ENCODE data around the gene FAM110A.
"Not testable (repeated sequence)": the region's sequence is repeated elsewhere in the genome, so short reads cannot be mapped to it uniquely, and the experiment has no call there.

Gene FAM110A

DNA sequence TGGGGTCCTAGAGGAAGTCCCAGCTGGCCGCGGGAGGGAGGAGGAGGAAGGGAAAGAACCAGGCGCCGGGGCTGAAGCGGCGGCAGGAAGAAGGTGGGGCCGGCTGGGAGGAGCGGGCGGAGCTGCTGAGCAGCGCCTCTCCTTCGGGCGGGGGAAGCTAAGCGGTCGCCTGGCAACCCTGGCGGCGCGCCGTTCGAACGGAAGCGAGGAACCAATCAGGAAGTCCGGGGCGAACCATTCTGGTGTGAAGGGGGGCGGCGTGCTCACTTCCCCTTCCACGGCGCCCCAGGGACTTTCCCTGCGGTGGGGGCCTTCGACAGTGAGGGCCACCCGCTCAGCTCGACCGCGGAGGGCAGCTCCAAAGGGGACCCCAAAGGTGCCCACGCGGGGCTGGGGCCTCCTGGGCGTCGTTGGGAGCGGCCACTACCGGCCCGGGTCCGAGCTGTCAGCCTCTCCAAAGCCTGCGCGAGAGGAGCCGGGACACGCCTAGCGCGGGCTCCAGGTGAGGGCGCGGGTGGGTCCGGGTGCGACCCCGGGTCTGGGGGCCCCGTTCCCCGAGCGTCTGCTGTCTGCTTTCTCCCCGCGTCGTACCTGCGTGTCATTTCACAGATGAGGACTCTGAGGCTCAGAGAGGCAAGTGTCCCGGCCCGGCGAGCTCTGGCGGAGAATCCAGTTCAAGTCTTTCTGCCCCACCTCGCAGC is at the start of gene FAM110A:
TSS of gene FAM110A (plus strand) at position 266 of the 701 bp plus-strand sequence. CDS start 11,090 bp downstream, outside the sequence.
- DNase-seq = peak; percentile 88

DNA sequence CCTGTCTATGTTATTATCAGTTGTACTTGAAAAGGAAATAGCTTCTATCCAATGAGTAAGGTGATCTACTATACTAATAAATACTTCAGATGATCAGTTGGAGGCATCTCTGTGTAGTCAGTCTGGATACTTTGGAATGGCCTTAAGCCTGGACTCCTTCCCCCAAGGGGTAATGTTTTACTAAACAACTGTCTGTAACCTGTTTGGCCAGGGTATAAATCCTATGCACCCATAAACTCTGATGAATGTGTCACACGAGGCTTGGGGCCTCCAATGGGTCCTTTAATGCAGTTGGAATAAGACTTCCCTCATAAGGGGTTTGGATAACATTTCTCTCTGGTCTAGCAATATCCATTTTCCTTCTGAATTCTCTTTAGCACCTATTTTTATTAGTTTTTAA is 45.7 kb upstream of the FAM110A start:
- DNase-seq = no peak

GRCh38 chr20:791056-791455 is 42.5 kb upstream of the FAM110A start:
- no peak for DNase-seq

GRCh38 chr20:792248-792647 is 41.3 kb upstream of the FAM110A start:
- no peak for DNase-seq

DNA sequence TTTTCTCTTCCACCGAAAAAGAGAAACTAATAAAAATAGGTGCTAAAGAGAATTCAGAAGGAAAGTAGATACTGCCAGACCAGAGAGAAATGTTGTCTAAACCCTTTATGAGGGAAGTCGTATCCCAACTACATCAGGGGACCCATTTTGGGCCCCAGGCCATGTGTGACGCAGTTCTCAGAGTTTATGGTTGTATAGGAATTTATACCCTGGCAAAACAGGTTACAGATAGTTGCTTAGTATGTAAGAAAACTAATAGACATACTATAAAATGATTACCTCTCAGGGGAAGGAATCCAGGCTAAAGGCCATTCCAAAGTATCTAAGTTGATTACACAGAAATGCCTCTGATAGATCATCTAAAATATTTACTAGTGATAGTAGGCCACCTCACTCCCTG is 36.6 kb upstream of the FAM110A start:
- DNase-seq = no peak

GRCh38 chr20:798746-799145 is 34.8 kb upstream of the FAM110A start:
- not testable (repeated sequence) for DNase-seq

DNA sequence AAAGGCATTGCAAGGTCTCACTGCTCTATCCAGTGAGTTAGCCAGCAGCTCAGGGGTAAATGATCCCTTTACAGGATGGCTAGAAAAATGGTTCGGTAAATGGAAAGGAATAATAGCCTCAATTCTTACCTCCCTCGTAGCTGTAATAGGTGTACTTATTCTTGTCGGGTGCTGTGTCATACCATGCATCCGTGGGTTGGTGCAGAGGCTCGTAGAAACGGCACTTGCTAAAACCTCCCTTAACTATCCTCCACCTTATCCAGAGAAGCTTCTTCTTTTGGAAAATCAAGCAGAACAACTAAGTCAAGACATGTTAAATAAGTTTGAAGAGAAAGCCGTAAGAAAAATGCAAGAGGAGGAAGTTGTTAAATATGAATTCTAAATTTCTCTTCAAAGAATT is 33.5 kb upstream of the FAM110A start:
- DNase-seq = not testable (repeated sequence)

DNA sequence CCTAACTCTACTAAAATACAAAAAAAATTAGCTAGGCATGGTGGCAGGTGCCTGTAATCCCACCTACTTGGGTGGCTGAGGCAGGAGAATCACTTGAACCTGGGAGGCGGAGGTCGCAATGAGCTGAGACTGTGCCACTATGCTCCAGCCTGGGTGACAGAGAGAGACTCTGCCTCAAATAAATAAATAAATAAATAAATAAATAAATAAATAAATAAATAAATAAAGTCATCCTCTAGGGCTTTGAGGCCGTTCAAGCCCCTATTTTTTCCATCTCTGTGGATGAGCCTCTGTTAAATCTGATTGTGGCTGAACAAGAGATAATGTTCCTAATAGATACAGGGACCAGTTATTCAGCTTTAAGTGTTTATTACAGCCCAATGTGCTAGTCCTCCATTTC is 31.8 kb upstream of the FAM110A start:
- DNase-seq = no peak

GRCh38 chr20:805713-806112 is 27.8 kb upstream of the FAM110A start:
- no peak for DNase-seq

DNA sequence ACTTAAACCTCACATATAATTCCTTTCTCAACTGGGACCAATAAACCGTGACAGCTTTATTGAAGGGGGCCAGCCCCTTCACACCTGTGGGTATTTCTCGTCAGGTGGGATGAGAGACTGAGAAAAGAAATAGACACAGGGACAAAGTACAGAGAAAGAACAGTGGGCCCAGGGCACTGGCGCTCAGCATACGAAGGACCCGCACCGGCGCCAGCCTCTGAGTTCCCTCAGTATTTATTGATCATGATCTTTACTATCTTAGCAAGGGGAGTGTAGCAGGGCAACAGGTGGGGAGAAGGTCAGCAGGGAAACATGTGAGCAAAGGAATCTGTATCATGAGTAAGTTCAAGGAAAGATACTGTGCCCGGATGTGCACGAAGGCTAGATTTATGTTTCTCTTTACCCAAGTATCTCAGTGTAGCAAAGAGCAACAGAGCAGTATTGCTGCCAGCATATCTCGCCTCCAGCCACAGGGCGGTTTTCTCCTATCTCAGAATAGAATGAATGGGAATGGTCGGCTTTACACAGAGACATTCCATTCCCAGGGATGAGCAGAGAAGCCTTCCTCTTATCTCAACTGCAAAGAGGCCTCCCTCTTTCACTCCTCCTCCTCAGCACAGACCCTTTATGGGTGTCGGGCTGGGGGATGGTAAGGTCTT is 21.6 kb upstream of the FAM110A start:
- not testable (repeated sequence) for DNase-seq

GRCh38 chr20:812435-812814 is 21.1 kb upstream of the FAM110A start:
- DNase-seq = not testable (repeated sequence)

- DNase-seq = no peak
These were observed 20.1 kb upstream of the FAM110A start for GRCh38 chr20:813390-813789.

DNA sequence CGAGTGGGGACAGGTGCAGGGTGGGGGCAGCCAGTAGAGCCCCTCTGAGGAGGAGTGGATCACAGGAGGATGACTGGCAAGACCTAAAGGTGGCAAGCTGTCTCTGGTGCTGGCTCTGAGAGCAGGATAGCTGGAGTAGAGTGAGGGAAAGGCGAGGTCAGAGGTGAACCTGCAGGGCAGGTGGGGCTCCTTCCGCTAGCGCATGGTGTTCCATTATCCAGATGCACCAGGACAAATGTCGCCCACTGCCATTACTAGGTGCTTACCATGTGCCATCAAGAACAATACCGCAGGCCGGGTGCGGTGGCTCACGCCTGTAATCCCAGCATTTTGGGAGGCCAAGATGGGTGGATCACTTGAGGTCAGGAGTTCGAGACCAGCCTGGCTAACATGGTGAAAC is 18.3 kb upstream of the FAM110A start:
- DNase-seq = no peak

DNA sequence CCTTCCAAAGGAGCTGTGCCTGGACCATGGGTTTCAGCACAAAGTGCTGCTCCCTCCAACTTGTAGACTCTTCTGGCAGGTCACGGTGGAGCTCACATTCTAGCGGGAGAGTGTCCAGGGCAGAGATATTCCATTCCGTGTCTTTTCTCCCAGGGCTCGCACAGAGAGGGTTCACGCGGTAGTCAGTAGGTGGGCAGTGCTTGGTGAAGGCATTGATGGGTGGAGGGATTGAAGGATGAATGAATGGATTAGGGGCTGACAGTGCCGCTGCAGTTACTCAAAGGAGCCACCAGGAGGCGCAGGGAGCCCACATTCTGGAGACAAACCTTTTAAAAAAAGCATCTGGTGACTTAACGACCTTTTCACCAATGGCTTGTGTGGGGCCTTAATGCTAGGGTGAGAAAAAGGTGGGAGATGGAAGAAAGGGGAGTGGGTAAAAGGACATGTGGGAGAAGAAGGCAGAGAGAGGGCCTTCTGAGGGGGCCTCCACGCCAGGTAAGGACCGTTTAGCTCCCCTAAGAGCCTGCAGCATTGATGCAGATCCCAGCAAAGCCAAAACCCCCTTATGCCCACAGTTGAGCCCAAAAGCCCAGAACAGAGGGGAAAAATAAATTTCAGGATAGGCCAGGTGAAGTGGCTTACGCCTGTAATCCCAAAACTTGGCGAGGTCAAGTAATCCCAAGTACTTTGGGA is 17.5 kb upstream of the FAM110A start:
- DNase-seq = no peak

DNA sequence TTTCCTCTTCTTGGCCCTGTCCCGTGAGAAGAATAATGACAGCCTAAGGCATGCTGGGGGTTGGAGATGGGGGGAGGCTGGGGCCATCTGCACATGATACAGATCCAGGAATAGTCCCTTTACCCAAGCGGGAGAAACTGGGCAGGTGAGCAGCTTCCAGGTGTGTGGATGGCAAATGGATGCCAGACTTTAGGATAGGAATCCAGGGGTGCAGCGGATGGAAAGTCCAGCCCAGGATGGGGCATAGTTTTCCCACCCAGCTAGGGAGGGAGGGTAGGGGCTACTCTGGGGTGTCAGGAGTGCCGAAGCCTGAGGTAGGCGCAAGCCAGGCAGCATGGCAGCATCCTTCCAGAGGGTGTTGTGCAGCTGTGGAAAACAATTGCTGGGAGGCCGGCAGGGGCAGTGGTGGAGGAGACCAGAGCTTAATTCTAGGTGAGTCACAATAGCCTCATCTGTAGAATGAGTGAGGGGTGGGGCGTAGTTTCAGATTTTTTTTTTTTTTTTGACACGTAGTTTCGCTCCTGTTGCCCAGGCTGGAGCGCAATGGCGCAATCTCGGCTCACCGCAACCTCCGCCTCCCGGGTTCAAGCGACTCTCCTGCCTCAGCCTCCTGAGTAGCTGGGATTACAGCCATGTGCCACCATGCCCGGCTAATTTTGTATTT is 15.4 kb upstream of the FAM110A start:
- no peak for DNase-seq

DNA sequence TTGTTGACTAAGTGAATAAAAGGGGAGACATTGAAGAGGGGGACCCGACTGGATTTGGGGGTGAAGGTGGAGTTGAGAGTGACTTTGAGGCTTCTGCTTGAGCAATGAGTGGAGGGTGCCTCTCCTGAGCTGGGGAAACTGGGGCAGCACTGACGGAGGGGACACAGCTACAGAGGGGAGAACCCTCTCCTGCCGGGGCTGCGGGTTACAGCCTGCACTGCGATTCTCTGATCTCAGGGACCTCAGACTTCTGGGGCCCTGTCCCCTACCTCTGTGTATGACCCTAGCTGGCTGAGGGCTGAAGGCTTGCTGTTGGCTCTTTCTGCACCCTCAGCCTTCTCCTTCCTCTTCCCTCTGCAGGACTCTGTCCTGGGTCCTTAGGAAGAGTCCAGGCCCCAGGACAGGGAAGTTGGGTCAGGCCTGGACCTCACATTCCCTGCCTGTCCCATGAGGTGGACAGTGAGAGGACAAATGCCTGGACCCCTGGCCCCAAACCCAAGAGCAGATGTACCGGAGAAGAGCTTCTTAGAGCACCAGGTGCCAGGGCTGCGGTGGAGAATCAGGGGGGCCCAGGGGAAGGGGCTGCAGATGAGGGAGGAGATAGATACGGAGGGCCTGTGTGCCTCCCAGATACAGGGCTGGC is 13.7 kb upstream of the FAM110A start:
- DNase-seq = no peak

DNA sequence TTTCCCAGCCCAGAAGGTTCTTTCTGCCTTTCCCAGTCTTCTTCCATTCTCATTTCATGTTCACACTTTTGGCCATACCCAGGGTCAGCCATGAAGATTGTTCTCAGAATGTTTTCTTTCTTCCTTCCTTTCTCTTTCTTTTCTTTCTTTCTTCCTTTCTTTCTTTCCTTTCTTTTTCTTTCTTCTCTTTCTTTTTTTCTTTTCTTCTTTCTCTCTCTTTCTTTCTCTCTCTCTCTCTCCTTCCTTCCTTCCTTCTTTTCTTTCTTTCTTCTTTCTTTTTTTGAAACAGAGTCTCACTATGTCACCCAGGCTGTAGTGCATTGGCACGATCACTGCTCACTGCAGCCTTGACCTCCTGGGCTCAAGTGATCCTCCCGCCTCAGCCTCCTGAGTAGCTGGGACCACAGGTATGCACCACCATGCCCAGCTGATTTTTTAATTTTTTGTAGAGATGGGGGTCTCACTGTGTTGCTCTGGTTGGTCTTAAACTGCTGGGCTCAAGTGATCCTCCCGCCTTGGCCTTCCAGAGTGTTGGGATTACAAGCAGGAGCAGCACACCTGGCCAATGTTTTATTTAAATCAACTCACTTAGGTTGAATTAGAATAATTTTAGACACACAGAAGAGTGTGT is 13.1 kb upstream of the FAM110A start:
- no peak for DNase-seq

DNA sequence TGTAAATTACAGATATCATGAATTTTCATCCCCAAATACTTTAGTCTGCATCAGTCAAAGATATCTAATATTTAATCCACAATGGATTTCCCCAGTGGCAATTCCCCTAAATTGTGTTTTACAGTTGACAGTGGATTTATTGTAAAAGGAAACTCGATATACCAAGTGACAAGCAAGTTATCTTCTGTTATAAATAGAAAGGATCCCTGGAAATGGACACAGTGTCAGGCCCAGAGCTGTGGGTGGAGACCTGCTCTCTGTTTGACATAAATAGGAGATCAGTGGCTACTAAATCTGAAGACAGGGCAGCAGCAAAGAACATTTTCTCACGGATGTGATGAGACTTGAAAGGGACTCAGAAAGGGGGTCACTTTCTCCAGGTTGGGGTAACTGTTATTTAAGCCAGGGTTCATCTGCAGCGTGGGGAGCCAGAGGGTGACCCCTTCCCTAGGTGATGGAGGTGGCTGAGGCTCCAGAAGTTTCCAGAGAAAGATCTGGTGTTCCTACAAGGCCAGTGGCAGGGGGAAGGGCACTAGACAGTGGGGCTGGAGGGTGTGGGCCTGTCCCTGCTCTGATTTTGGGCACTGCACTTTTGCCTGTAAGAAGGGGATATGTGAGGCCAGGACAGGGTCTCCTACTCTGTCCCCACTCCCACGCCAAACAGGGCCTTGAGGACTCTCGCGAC is 12.3 kb upstream of the FAM110A start:
- DNase-seq = no peak

DNA sequence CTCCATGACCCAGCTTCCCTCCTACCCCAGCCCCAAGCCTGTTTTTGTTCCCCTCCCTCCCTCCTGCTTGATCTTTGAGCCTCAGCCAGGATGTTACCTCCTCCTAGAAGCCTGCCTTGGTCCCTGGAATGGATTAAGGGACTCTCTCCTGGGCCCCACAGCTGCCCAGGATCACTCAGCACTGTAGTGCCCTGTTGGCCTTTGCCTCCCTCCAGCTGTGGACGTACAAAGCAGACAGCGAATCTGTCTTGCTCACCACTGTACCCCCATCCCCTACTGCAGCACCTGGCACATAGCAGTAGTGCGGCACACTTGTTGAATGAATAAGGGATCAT is 11.8 kb upstream of the FAM110A start:
- no peak for DNase-seq

- DNase-seq = no peak
These were observed 10.6 kb upstream of the FAM110A start for GRCh38 chr20:822651-823573.

GRCh38 chr20:823574-823902 is 10.0 kb upstream of the FAM110A start:
- no peak for DNase-seq
